NCI-H748 treated with DMSO at 0.1 percent for 48 hours (cell line): ENCODE results near the gene STPG3.

Experiments
- DNase-seq: peaks from one replicate; lab custom pipeline; 2025; lab: John Stamatoyannopoulos, UW

Gene STPG3

DNA sequence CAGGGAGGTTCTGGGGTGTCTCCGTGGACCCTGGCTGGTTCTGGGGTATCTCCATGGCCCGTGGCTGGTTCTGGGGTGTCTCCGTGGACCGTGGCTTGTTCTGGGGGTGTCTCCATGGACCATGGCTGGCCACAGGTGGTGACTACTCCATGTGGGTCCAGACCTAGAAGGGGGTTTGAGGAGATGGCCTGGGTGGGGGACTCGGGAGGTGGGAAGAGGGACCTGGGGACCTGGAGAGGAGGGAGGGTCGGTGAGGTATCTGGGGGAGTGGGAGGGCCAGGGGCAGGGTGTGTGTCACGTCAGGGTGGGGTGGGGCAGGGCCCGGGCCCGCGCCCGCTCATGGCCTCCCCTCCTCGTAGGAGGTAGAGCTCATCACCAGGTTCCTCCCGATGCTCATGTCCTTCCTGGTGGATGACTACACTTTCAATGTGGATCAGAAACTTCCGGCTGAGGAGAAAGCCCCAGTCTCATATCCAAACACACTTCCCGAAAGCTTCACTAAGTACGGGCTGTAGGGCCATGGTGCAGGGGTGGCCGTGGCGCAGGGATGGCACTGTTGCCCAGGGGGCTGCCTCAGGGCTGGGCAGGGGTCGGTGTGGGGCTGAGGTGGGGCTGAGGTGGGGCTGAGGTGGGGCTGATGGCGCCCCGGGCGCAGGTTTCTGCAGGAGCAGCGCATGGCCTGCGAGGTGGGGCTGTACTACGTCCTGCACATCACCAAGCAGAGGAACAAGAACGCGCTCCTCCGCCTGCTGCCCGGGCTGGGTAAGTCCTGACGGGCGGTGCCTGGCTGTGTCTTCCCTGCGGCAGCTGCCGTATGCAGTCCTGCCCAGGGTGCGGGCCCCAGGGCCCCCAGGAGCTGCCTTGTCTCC lies 15.7 kb downstream of the STPG3 start:
- no peak for DNase-seq

DNA sequence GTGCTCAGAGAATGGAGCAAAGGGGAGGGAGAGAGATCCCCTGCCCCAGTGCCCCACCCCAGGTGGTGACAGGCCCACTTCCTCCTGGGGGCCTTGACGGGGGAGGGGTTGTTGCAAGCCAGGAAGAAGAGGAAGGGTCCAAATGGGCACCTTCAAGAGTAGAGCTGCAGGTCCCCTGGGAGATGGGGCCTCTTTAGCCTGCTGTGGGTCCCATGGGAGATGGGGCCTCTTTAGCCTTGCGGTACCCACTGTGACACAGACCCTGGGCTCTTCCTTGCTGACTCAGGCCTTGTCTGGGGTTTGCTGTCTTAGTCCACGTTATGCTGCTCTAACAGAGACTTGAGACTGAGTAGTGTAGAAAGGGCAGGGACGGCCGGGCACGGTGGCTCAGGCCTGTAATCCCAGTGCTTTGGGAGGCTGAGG lies 16.9 kb downstream of the STPG3 start:
- no peak for DNase-seq

DNA sequence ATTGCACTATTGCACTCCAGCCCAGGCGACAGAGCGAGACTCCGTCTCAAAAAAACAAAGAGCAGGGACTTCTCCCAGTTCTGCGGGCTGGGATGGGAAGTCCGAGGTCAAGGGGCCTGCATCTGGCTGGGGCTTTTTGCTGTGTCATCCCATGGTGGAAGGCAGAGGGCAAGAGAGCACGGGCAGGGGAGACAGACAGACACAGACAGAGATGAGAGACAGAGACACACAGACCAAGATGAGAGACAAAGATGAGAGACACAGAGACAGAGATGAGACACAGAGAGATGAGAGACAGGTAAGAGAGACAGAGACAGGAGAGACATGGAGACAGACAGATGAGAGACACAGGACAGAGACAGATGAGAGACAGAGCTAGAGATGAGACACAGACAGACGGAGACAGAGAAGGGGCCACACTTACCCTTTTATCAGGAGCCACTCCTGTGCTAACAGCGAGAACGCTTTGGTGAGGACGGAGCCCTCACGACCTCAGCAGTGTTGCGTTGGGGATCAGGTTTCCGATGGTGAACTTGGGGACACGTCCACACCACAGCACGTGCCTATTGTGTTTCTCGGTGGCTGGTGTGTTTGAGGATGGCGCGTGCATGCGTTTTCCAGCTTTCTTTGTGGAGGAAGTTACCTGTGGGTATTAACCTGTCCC lies 17.6 kb downstream of the STPG3 start:
- DNase-seq: no peak

GRCh38 chr9:137269231-137269772 lies 18.2 kb downstream of the STPG3 start:
- no peak for DNase-seq

- DNase-seq: no peak
These were observed 20.0 kb downstream of the STPG3 start for GRCh38 chr9:137270929-137271695.

DNA sequence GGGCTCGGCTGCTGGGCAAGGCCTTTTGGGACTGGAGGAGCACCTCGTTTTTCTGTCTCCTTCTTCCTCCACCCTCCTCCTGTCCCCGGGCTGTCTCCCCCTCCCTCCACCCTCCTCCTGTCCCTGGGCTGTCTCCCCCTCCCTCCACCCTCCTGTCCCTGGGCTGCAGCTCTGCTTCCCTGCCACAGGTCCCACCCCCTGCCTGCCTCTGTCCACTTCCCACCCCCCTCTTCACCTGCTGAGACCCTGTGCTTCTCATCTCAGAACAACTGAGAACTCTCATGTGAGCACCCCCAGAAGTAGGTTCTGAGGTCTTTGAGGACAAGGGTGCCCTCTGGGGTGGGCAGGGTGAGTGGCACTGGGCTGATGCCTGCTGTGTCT lies 20.6 kb downstream of the STPG3 start:
- no peak for DNase-seq

- DNase-seq: no peak
These were observed 21.4 kb downstream of the STPG3 start for GRCh38 chr9:137272241-137273094.

GRCh38 chr9:137273095-137273490 lies 22.0 kb downstream of the STPG3 start:
- no peak for DNase-seq

- DNase-seq: no peak
These were observed 22.7 kb downstream of the STPG3 start for GRCh38 chr9:137273611-137274320.

DNA sequence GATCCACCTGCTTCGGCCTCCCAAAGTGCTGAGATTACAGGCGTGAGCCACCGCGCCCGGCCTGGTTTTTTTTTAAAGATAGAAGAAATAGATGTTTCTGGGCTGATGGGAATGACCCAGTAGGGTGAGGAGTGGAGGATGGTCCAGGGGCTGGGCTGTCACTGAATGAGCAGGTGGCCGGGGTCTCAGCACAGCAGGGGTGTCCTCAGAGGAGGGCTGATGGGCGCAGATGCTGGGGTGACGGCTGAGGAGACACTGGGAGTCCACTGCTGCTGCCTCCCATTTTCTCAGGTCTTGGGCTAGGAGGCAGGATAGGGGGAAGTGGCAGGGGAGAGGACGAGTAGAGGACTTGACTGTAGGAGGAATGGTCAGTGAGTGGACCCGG lies 24.1 kb downstream of the STPG3 start:
- no peak for DNase-seq

GRCh38 chr9:137275588-137276472 lies 24.7 kb downstream of the STPG3 start:
- no peak for DNase-seq

- DNase-seq: no peak
These were observed 25.6 kb downstream of the STPG3 start for GRCh38 chr9:137276473-137277328.

DNA sequence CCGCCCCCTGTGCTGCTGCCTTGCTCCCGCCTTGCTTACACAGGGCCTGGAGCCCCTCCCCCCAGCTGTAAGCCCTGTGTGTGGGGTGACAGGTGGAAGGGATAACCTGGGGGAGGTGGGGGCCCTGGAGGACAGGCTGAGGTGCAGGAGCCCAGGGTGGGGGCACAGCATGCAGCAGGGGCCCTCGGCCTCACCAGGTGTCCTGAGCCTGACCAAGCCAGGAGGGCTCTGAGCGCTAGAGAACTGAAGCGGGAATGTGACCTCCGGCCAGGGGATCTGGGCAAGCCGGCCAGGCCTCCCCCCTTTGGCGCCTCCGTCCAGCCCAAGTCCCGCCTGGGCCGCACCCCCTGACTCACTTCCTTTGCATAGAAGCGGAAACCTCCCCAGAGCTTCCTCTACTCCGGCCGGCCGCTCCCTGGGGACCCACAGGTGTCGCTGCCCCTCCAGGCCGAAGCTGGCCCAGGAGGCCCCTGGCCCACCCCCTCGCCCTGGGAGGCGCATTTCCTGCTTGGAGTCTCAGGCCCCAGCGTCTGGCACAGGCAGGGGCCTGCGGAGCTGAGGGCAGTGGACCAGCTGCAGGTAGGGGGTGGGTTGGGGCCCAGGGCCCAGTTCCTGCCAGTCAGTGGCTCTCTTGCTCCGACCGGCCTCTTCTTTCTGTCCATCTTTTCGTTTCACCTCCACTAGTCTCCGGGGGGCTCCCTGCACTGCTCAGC lies 26.4 kb downstream of the STPG3 start, which contains the start of gene TOR4A:
TSS of gene TOR4A (plus strand) at position 398 of the 713 bp plus-strand sequence. CDS start 964 bp downstream, outside the sequence.
- DNase-seq: no peak

DNA sequence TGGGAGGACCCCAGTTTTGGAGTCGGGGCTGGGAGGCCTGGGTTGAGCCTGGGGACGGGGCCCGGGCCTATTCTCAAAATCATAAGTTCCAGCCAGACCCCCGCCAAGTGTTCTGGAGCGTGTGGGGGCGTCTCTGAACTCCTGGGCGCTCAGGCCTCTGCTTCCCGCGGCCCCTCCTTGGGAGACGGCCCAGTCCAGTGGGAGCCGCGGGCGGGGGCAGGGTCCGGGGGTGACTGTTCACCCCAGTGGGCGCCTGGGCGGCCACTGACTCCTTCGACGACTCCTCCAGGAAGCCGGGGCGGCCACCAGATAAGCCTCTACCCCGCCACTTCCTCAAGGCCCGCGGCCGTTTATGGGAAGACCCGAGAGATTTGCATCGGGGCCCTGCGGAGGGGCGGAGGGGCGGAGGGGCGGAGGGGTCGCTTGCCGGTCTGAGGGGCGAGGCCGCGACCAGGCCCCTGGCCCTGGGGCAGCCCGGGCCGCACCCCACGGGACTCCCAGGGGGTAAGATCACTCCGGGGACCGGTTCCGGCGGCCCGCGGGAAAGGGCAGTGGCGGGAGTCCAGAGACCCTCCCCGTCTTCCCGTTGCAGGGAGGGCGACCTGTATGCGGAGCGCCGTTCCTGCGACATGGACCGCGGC lies 27.1 kb downstream of the STPG3 start:
- DNase-seq: no peak

DNA sequence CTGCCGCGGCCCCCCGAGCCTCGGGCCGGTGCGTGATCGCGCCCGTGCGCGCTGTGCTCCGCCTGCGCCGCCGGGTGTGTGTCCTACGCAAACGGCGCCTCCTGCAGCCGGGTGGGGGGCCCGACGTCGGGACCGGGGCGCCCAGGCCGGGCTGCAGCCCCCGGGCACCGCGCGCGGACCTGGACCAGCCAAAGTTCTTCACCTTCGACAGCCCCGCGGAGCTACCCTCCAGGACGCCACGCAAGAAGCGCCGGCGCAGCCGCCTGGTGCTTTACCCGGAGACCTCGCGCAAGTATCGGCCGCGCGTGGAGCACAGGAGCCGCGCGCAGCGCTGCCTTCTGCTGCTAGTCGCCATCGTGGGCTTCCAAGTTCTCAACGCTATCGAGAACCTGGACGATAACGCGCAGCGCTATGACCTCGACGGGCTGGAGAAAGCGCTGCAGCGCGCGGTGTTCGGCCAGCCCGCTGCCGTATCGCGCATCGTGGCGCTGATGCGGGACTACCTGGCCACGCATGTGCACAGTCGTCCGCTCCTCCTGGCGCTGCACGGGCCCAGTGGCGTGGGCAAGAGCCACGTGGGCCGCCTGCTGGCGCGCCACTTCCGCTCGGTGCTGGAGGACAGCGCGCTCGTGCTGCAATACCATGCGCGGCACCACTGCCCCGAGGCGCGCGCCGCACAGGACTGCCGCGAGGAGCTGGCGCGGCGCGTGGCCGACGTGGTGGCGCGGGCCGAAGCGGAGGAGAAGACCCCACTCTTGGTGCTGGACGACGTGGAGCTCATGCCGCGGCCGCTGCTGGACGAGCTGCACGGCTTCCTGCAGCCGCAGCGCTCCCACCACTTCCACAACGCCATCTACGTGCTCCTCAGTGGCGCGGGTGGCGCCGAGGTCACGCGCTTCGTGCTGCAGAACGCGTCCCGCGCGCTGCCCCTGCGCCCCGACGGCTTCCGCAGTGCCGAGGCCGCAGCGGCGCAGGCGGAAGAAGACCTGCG lies 27.9 kb downstream of the STPG3 start:
- DNase-seq: no peak

GRCh38 chr9:137279741-137280473 lies 28.8 kb downstream of the STPG3 start:
- no peak for DNase-seq
